SU-DHL-6 (cell line): Measurements from ENCODE around the gene RAD51B.

Experiments
- H2AFZ ChIP-seq: fragments of 200-600 bp; sonication (generic); 2 replicates; pipeline ENCODE4 v1.6.1; 2014; ENCODE audit warnings: low read depth, mild to moderate bottlenecking, moderate library complexity, mixed read lengths, antibody characterized with exemption, low read length; ENCODE audit not compliant: severe bottlenecking
- H3F3A ChIP-seq: fragments of 200-600 bp; shearing (Covaris generic); 2 replicates; pipeline ENCODE4 v1.6.0; 2016; ENCODE audit warnings: antibody characterized with exemption, mild to moderate bottlenecking; ENCODE audit not compliant: insufficient read depth
- H3K27ac ChIP-seq: fragments of 200-600 bp; sonication (generic); 2 replicates; pipeline ENCODE4 v1.5.1; 2016; ENCODE audit warnings: low read depth, mild to moderate bottlenecking, low read length, moderate library complexity, mixed read lengths
- H3K27me3 ChIP-seq: fragments of 200-600 bp; sonication (generic), shearing (Covaris generic); 2 replicates; pipeline ENCODE4 v1.6.0; 2014; ENCODE audit warnings: mild to moderate bottlenecking, low read length
- H3K36me3 ChIP-seq: fragments of 200-600 bp; sonication (generic); 2 replicates; pipeline ENCODE4 v1.6.1; 2014; ENCODE audit warnings: mild to moderate bottlenecking, low read length, mixed read lengths
- H3K4me2 ChIP-seq: fragments of 300-600, 200-600 bp; shearing (Covaris generic), sonication (generic); 2 replicates; pipeline ENCODE4 v1.6.0; 2014; ENCODE audit warnings: low read length, low read depth, mild to moderate bottlenecking; ENCODE audit not compliant: poor library complexity, severe bottlenecking
- H3K4me3 ChIP-seq: fragments of 200-600 bp; sonication (generic); 2 replicates; pipeline ENCODE4 v1.5.1; 2014; ENCODE audit warnings: antibody characterized with exemption, low read length, mild to moderate bottlenecking, mixed read lengths; ENCODE audit not compliant: insufficient read depth, poor library complexity, severe bottlenecking
- H3K79me2 ChIP-seq: fragments of 200-600 bp; sonication (generic); 2 replicates; pipeline ENCODE4 v1.6.1; 2014; ENCODE audit warnings: mild to moderate bottlenecking, low read length, moderate library complexity; ENCODE audit not compliant: insufficient read depth
- H3K9ac ChIP-seq: fragments of 200-600 bp; sonication (generic); 2 replicates; pipeline ENCODE4 v1.7.0; 2014; ENCODE audit warnings: mild to moderate bottlenecking, low read length
- H3K9me2 ChIP-seq: fragments of 200-600 bp; sonication (generic); replicated peaks from 2 replicates; pipeline ENCODE4 v1.6.1; 2014; ENCODE audit warnings: low read length; ENCODE audit not compliant: insufficient read depth
- H3K9me3 ChIP-seq: fragments of 200-600 bp; sonication (generic); 2 replicates; pipeline ENCODE4 v1.6.1; 2014; ENCODE audit warnings: low read length, mixed read lengths; ENCODE audit not compliant: insufficient read depth
- H4K20me1 ChIP-seq: fragments of 200-600 bp; sonication (generic); 2 replicates; pipeline ENCODE4 v1.6.1; 2014; ENCODE audit warnings: low read depth, mild to moderate bottlenecking, antibody characterized with exemption, low read length, moderate library complexity, mixed read lengths
- CTCF ChIP-seq: fragments of 200-600 bp; sonication (generic); IDR thresholded peaks from one replicate; pipeline ENCODE4 v1.5.1; 2017; ENCODE audit warnings: antibody characterized with exemption, mild to moderate bottlenecking, low read length, moderate library complexity; ENCODE audit not compliant: insufficient read depth, poor library complexity, severe bottlenecking
- EZH2phosphoT487 ChIP-seq: fragments of 200-600 bp; sonication (generic), shearing (Covaris generic); conservative IDR thresholded peaks from 2 replicates; pipeline ENCODE4 v1.6.1; 2018; ENCODE audit warnings: mild to moderate bottlenecking, antibody characterized with exemption, low read length, moderate library complexity, mixed read lengths

RAD51B gene

DNA sequence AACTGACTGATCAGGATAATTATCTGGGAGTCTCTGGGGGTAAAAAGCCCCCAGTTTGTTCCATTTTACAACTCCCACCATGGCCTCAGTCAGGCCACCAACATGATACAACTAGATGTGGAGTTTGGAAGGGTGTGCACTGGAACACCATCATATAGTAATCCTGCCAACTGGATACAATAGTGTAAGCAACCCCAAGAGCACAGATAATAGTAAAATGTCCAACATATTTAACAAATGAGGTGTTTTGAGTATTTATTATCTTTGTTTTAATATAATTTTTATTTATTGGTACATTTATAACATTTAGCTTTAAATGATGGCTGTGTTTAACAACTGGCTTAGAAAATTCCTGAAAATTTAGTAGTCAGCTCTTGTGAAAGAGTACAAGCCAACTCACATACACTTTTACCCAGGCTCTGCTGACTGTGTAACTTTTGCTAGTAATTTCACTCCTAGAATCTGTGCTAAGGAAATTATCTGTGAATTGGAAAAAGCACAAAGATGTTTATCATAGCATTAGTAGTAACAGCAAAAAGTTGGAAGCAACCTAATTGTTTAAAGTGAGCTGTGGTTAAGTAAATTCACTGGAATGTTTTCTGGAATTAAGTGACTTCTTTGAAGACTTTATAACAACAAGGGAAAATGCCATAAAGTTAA, 196.8 kb downstream of the RAD51B start:
- Histone ChIP-seq H3K27ac (no peak overlapping the region), H3K4me2 (no peak overlapping the region), H3K27me3 (no peaks in the 10 kb centered on the region), H3K9me2 (no peaks in the 10 kb centered on the region), H3K79me2 (no peaks in the 10 kb centered on the region), H3K9me3 (no peaks in the 10 kb centered on the region), H2AFZ (no peak overlapping the region), H3F3A (no peaks in the 10 kb centered on the region), H4K20me1 (no peaks in the 10 kb centered on the region), H3K4me3 (no peak overlapping the region), H3K36me3 (no peaks in the 10 kb centered on the region), H3K9ac (no peak overlapping the region)
- no peak for TF ChIP-seq EZH2phosphoT487
- TF ChIP-seq CTCF: no peak

DNA sequence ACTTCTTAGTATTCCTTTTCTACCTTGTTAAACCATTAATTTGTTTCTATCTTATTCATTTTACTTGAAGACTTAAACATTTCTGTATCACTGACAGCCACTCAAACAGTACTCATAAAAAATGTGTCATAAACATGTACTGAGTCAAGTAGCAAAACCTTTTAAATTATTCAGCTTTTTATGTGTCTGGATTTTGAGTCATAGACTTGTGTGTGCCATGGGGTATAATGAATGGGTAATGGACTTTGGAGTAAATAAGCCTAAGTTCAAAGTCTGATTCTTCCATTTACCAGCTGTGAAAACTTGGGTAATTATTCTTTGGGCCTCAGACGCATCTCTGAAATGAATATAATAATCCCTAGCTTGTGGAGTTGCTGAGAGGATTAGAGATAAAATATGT, 199.0 kb downstream of the RAD51B start:
- H3K79me2 ChIP-seq: no peaks in the 10 kb centered on the region
- no peaks in the 10 kb centered on the region for H3K36me3 ChIP-seq
- H3K27ac ChIP-seq: no peak overlapping the region
- no peaks in the 10 kb centered on the region for H4K20me1 ChIP-seq
- H3K9me2 ChIP-seq: no peaks in the 10 kb centered on the region
- H3K9me3 ChIP-seq: no peaks in the 10 kb centered on the region
- H3F3A ChIP-seq: no peaks in the 10 kb centered on the region
- H3K4me2 ChIP-seq: no peak overlapping the region
- H3K4me3 ChIP-seq: no peak overlapping the region
- no peak overlapping the region for H3K9ac ChIP-seq
- TF ChIP-seq EZH2phosphoT487: no peak
- no peak for TF ChIP-seq CTCF
- H2AFZ ChIP-seq: no peak overlapping the region
- no peaks in the 10 kb centered on the region for H3K27me3 ChIP-seq

- Histone ChIP-seq H3K36me3 (no peaks in the 10 kb centered on the region), H3K9me2 (no peaks in the 10 kb centered on the region), H2AFZ (no peak overlapping the region), H3F3A (no peaks in the 10 kb centered on the region), H3K9ac (no peak overlapping the region), H4K20me1 (no peaks in the 10 kb centered on the region), H3K27ac (no peak overlapping the region), H3K4me2 (no peak overlapping the region), H3K9me3 (no peaks in the 10 kb centered on the region), H3K27me3 (no peaks in the 10 kb centered on the region), H3K4me3 (no peak overlapping the region), H3K79me2 (no peaks in the 10 kb centered on the region)
- no peak for TF ChIP-seq CTCF
- TF ChIP-seq EZH2phosphoT487: no peak
Observed at GRCh38 chr14:68020493-68020892, 200.9 kb downstream of the RAD51B start.
